HG03103 (cell line): ENCODE measurements around the gene ERG.

ENCODE experiments used
- ATAC-seq: cut with Tn5 transposase; IDR thresholded peaks from one replicate; pipeline ENCODE4 v1.9.1; 2021; ENCODE audit warnings: low read depth; ENCODE audit not compliant: unreplicated experiment

Gene ERG

GRCh38 chr21:38365521-38365920 is 132.8 kb downstream of the ERG start:
- ATAC-seq, result no peak

DNA sequence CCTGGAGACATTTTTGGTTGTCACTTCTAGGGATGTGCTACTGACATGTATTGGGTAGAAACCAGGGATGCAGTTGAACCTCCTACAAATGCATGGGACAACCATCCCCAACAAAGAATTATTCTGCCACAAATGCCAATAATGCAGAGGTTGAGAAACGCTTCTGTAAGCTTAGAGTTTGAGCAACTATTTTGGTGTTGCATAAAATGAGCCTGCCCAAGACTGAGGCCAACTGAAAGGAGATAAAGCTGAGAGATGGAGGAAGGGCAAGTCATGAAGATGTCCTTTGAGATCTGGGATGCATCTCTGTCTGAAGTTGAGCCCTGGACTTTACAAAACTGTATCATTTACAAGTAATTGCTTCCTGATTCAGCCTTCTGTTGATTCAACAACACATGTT is 134.6 kb downstream of the ERG start:
- no peak for ATAC-seq

DNA sequence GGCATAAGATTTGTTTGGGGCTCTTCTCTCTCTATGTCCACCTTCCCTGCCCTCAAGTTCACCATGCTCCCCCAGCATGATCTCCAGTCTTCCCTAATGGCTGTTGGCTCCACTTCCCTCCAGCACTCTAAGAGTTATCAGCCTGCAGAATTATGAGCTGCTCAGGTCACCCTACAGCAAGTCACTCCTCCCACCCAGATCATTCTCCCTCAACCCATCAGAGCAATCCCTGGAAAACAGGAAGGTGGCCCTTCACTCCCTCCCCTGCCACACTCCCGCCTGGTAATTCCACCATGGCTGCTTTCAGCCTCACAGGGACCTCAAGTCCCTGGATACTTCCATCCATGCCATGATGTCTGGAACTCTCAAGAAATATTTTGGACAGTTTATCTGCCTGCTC is 137.0 kb downstream of the ERG start:
- no peak for ATAC-seq

- no peak for ATAC-seq
These were observed 138.4 kb downstream of the ERG start for GRCh38 chr21:38359835-38360234.

DNA sequence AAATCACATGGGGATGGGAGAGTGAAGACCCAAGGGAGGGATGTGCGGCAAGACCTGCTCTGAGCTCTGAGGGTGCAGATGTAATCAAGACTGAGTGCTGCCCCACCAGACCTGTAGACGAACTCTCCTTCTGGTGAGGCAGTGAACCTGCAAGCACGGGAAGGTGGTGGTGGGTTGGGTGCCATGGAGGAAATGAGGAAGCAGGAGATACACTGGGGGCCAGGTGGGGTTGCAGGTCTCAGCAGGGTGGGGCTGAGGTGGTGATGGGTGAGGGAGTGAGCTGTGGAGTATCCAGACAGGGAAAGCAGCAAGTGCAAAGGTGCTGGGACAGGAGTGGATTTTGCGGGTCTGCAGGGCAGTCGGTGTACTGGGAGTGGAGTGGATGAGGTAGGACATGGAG is 139.2 kb downstream of the ERG start:
- ATAC-seq, result no peak

- no peak for ATAC-seq
These were observed 139.6 kb downstream of the ERG start for GRCh38 chr21:38358666-38359065.

GRCh38 chr21:38358098-38358497 is 140.2 kb downstream of the ERG start:
- no peak for ATAC-seq

- no peak for ATAC-seq
These were observed 141.2 kb downstream of the ERG start for GRCh38 chr21:38356883-38357625.

- ATAC-seq, result peak; percentile 70
These were observed 142.1 kb downstream of the ERG start for GRCh38 chr21:38355992-38356781.

- no peak for ATAC-seq
These were observed 142.9 kb downstream of the ERG start for GRCh38 chr21:38355353-38355752.

DNA sequence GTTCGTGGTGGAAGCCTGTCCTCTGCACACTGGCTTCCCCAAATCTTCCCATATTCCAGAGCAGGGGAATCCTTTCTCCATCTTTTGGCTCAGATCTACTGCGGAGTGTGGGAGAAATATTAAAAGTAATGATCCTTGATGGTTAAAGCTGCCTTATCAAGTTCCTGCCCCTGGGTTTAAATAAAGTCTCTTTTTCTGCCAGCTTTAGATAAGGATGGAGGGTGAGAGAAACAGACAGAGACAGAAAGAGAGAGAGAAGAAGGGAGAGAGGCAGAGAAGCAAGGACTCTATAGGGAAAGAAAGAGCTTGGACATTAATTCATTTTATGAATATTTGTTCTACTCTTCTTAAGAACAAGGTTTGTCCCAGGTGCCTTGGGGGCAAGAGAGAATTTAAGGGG is 143.5 kb downstream of the ERG start:
- no peak for ATAC-seq

DNA sequence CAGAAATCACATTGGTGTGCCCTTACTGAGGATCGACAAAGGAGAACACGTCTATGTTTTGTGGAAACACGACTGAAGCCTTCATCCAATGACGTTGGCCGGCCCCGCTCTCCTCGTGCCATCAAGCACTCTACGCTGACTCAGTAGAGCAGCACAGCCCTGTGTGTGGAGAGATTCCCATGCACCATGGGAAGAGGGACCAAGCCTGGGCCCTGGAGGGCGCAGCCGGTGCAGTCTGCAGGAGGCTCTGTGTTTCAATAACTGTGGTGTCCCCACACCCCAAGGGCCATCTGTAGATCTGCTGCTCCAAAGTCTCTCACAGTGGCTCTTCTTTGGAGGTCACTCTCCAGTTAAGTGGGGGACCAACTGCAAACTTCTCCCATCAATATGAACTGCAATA is 144.0 kb downstream of the ERG start:
- ATAC-seq, result no peak

GRCh38 chr21:38352536-38353219 is 145.6 kb downstream of the ERG start:
- ATAC-seq, result no peak

DNA sequence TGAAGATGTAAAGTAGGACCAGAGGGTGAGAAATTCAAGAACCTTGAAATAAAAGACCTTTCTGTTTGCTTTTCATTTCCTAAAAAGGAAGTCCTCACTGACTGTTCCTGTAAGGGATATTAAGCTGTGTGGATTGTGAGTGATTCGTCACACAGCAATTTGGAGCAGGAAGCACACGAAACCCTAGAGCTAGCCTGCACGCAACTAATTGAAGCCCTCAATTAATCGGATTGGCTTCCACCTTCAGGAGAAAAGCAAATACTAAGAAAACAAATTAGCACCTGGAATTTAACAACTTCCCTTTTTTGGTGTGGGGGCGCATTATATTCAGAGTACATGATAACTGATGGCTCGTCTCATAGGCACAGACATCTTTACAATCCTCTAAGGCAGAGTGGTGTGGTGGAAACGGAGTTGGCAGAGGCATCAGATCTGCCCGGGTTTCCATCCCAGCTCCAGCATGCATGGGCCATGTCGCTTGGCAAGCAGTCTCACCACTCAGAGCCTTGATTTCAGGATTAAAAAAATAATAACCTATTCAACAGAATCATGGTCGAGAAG is 146.2 kb downstream of the ERG start:
- ATAC-seq, result no peak

DNA sequence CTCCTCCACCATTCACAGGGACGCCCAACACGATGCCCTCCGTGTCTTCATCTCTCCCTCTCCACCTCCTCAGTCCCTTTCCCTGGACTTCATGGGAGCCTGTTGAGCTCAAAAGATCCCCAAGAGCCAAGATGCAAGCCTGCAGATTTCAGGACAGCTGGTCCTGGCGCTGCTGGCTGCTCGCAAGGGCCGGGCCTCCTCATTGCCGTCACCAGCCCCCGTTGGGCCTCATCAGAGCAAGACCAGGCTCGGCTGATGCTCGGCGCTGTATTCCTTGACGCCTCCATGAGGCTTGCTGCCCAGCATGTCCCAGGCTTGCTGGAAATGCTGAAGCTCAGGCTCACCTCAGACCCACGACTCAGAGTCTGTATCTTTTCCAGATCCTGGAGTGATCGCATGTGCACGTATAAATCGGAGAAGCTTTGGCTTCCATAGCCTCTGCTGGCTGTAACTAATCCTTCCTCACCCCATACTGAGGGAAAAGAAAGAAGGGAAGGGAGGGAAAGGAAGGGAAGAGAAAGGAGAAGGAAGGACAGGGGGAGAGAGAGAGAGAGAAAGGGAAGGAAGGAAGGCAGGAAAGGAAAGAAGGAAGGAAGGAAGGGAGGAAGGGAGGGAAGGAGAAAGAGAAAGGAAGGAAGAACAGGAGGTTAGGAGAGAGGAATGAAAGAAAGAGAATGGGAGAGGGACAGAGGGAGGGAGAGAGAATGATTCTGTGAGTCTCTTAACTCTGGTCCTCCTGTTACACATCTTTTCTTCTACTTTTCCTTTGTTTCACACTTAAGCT is 146.9 kb downstream of the ERG start:
- no peak for ATAC-seq

DNA sequence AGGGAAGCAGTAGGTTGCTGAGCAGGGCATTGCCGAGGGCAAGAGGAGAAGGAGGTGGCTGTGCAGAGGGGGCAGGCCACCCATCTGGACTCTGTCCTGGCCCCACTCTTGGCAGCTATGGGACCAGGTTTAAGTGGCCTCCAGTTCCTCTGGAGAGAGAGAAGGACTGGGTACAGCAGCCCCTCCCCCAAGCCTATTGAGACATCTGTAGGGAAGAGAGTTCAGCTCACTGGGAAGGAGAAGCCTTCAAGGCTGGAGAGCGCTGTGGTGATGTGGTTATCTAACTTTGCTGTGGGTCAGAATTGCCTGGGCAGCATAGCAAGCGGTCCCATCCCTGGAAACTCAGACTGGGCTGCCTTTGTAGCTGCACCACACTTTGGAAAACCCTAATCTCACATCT is 147.6 kb downstream of the ERG start:
- ATAC-seq, result no peak

- ATAC-seq, result no peak
These were observed 148.3 kb downstream of the ERG start for GRCh38 chr21:38349977-38350376.

DNA sequence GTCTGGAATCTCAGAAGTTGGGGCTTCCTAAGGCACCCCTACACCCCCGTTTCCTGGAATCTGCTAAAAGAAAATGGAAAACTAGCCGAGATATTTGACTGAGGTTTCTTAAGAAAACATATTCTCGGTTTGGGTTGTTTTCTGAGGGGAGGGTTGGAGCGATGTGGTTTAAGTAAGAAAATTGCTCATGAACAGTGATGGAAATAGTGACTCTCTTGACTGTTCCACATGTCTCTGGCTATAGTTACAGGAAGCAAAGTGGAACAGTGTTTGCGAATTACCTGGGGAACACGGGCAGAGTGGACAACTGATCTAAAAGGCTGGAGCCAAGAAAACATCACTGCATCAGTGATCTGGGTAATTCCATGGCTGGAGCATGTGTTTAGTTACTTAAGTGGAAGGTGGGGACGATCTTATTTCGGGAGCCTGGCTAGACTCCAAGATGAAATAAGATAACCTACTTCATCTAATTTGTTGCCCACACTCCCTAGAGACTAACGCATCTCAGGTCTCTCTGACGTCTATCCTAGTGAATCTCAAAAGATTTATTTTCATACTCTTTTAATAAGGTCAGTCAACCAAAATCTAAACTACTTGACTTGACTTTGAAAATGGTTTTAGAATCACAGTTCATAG is 149.0 kb downstream of the ERG start:
- no peak for ATAC-seq

DNA sequence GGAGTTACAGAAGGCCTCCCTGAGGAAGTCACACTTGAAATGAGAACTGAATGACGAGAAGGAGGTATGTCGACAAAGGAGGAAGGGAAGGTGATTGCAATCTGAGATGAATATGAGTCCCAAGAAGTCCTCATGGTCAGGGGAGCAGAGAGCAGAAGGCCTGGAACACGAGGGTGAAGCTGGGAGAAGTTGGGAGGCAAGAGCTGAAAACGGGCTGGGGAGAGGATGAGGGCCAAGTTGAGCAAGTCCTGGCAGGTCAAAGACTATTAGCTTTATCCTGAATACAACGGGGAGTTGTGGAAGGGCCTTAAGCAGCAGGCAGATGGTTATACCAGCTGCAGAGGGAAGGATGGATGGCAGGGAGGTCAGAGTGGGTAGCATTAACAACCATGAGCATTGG is 152.0 kb downstream of the ERG start:
- no peak for ATAC-seq

- ATAC-seq, result no peak
These were observed 154.6 kb downstream of the ERG start for GRCh38 chr21:38343691-38344090.
